ENCODE data around the gene FNDC10.

DNA sequence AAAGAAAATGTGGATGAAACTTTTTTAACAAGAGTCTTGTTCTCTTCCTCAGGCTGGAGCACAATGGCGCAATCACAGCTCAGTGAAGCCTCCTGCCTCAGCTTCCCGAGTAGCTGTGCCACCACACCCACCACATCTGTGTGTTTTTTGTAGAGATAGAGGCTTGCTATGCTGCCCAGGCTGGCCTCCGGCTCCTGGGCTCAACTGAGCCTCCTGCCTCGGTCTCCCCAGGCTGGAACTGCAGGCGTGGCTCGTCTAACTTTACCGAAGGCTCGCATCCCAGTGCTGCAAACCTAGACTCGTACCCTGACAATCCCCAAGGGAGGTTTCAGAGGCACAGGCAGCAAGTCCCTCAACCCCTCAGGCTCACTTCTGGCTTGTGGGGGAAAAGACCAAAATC lies 39.8 kb downstream of the FNDC10 start:
- TF ChIP-seq, protein P1, sequence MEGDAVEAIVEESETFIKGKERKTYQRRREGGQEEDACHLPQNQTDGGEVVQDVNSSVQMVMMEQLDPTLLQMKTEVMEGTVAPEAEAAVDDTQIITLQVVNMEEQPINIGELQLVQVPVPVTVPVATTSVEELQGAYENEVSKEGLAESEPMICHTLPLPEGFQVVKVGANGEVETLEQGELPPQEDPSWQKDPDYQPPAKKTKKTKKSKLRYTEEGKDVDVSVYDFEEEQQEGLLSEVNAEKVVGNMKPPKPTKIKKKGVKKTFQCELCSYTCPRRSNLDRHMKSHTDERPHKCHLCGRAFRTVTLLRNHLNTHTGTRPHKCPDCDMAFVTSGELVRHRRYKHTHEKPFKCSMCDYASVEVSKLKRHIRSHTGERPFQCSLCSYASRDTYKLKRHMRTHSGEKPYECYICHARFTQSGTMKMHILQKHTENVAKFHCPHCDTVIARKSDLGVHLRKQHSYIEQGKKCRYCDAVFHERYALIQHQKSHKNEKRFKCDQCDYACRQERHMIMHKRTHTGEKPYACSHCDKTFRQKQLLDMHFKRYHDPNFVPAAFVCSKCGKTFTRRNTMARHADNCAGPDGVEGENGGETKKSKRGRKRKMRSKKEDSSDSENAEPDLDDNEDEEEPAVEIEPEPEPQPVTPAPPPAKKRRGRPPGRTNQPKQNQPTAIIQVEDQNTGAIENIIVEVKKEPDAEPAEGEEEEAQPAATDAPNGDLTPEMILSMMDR (IDR thresholded peaks at IDR 0.05), result no peak
- no peak for TF ChIP-seq POLR2A (IDR thresholded peaks at IDR 0.05)
